ENCODE data around the gene VWA8.

The VWA8 gene

GRCh38 chr13:41608111-41608838 lies 352.6 kb downstream of the VWA8 start:
- Histone ChIP-seq H3K36me3 (ENCODE audit: control insufficient read depth in 2 of 2, insufficient read depth in 1 of 2, low read length in 2 of 2) (peaks cover 0 to 16% of the 10 kb centered on the region in 2 experiments; a peak in 1 of 3 replicates), H3K27ac (ENCODE audit: extremely low read depth, low read depth, low read length) (no peak overlapping the region), H3K9me3 (ENCODE audit: control insufficient read depth, insufficient read depth, low read depth, low read length) (no peaks in the 10 kb centered on the region), H3K4me3 (ENCODE audit: low read depth, low read length) (no peak overlapping the region), H3K4me1 (ENCODE audit: control insufficient read depth, insufficient read depth, low read length) (no peaks in the 10 kb centered on the region)
- ChIA-PET CTCF (no interaction called here), POLR2A (no interaction called here)
- TF ChIP-seq ZNF501 (tag by site-specific recombination; IDR thresholded peaks at IDR 0.05): no peak
- no peak for TF ChIP-seq BCL11B (tag by site-specific recombination; IDR thresholded peaks at IDR 0.05; ENCODE audit: low read depth)
- TF ChIP-seq, protein P1, sequence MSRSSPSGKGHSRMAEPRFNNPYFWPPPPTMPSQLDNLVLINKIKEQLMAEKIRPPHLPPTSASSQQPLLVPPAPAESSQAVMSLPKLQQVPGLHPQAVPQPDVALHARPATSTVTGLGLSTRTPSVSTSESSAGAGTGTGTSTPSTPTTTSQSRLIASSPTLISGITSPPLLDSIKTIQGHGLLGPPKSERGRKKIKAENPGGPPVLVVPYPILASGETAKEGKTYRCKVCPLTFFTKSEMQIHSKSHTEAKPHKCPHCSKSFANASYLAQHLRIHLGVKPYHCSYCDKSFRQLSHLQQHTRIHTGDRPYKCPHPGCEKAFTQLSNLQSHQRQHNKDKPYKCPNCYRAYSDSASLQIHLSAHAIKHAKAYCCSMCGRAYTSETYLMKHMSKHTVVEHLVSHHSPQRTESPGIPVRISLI (tag by site-specific recombination; IDR thresholded peaks at IDR 0.05): no peak
- TF ChIP-seq ZNF530 (tag by site-specific recombination; IDR thresholded peaks at IDR 0.05; ENCODE audit: low read depth): no peak
- no peak for TF ChIP-seq GLI4 (tag by site-specific recombination; IDR thresholded peaks at IDR 0.05)

- ChIA-PET CTCF (interaction anchor here (0.6 kb wide), 1 partner anchor 63 kb away, joined by 3 read pairs; no protein-coding TSS in a partner anchor), POLR2A (no interaction called here)
- no peaks in the 10 kb centered on the region for H3K4me1 ChIP-seq (ENCODE audit: control insufficient read depth, insufficient read depth, low read length)
- no peak overlapping the region for H3K27ac ChIP-seq (ENCODE audit: extremely low read depth, low read depth, low read length)
- H3K9me3 ChIP-seq (ENCODE audit: control insufficient read depth, insufficient read depth, low read depth, low read length): no peaks in the 10 kb centered on the region
- TF ChIP-seq ZNF610 (tag by site-specific recombination; IDR thresholded peaks at IDR 0.05; ENCODE audit: borderline replicate concordance) (no peak), ZNF768 (tag by site-specific recombination; IDR thresholded peaks at IDR 0.05) (no peak), ZNF26 (tag by site-specific recombination; IDR thresholded peaks at IDR 0.05) (no peak), ZNF677 (tag by site-specific recombination; IDR thresholded peaks at IDR 0.05) (no peak), ZFP37 (tag by site-specific recombination; IDR thresholded peaks at IDR 0.05) (no peak), ZSCAN4 (tag by site-specific recombination; IDR thresholded peaks at IDR 0.05) (no peak)
- peaks cover 0 to 16% of the 10 kb centered on the region in 2 experiments; a peak in 1 of 3 replicates for H3K36me3 ChIP-seq (ENCODE audit: control insufficient read depth in 2 of 2, insufficient read depth in 1 of 2, low read length in 2 of 2)
- H3K4me3 ChIP-seq (ENCODE audit: low read depth, low read length): no peak overlapping the region
Observed at GRCh38 chr13:41606646-41607045, 354.3 kb downstream of the VWA8 start.

- POLR2A ChIA-PET: no interaction called here
- no peaks in the 10 kb centered on the region for H3K4me1 ChIP-seq (ENCODE audit: control insufficient read depth, insufficient read depth, low read length)
- no peak for TF ChIP-seq ZNF600 (tag by site-specific recombination; IDR thresholded peaks at IDR 0.05)
- TF ChIP-seq ZNF404 (tag by site-specific recombination; IDR thresholded peaks at IDR 0.05): no peak
- peaks cover 0 to 10% of the 10 kb centered on the region in 2 experiments; a peak in 1 of 3 replicates for H3K36me3 ChIP-seq (ENCODE audit: control insufficient read depth in 2 of 2, insufficient read depth in 1 of 2, low read length in 2 of 2)
- no peak overlapping the region for H3K27ac ChIP-seq (ENCODE audit: extremely low read depth, low read depth, low read length)
- CTCF ChIA-PET: interaction anchor here (1.3 kb wide), 1 partner anchor 47 kb away, joined by 4 read pairs; no protein-coding TSS in a partner anchor
- H3K4me3 ChIP-seq (ENCODE audit: low read depth, low read length): no peak overlapping the region
- H3K9me3 ChIP-seq (ENCODE audit: control insufficient read depth, insufficient read depth, low read depth, low read length): no peaks in the 10 kb centered on the region
Observed at GRCh38 chr13:41605319-41606285, 355.3 kb downstream of the VWA8 start.
